HepG2 (cell line): ENCODE measurements around the gene RSL1D1. TPM values are rescaled to one million over a fixed set of nuclear protein-coding genes. Genes with fewer than 3 reads are reported as not detected.

Experiments used
- ATAC-seq: fragments of 200-7000 bp; cut with Tn5 transposase; 3 replicates; pipeline ENCODE4 v1.9.1; 2020; ENCODE audit warnings: mild to moderate bottlenecking, moderate library complexity
- BruUV-seq: library from RNA; stranded (reverse); fragments of 400-500 nt; replicated peaks from 2 replicates; lab custom pipeline; 2021; lab: Mats Ljungman, UMichigan
- CTCF ChIA-PET: fragments of 300-600 bp; formaldehyde crosslinking; extraction: SDS; loops from one replicate; lab custom pipeline; 2021; ENCODE audit warnings: low total read pairs, inconsistent platforms, low intra/inter-chr PET ratio; lab: Yijun Ruan, JAX
- POLR2A ChIA-PET: fragments of 350-600 bp; sonication (Branson Sonifier 250); formaldehyde crosslinking; loops from one replicate; lab custom pipeline; 2020; ENCODE audit warnings: antibody characterized with exemption, inconsistent platforms; lab: Yijun Ruan, JAX
- DNase-seq: peaks from one replicate; pipeline ENCODE4 v3.0.0-alpha.2; 2015; ENCODE audit warnings: low spot score
- FAIRE-seq: peaks from 3 replicates; lab custom pipeline; 2011; peaks lifted over from hg19 to GRCh38; lab: Jason Lieb, UNC
- H2AFZ ChIP-seq: one replicate; pipeline ENCODE4 v1.6.1; 2011; ENCODE audit warnings: low read length, inconsistent platforms
- H3K27ac ChIP-seq: fragments of 300-600 bp; 3 replicates; pipeline ENCODE4 v1.8.0; 2011; ENCODE audit warnings: mixed run types, mild to moderate bottlenecking, mixed read lengths, low read length, inconsistent platforms; ENCODE audit not compliant: insufficient read depth; ENCODE audit errors: extremely low read length
- H3K27me3 ChIP-seq, 2 experiments: fragments of 200-600 bp in 1 of 2; 2 replicates in 1 of 2; 3 replicates in 1 of 2; pipeline versions ENCODE4 v1.6.0 to v1.8.0; 2011; ENCODE audit warnings: low read length in 2 of 2, mild to moderate bottlenecking in 2 of 2, moderate library complexity in 2 of 2, inconsistent platforms in 1 of 2; ENCODE audit not compliant: insufficient read depth in 2 of 2, control insufficient read depth in 1 of 2
- H3K36me3 ChIP-seq, 2 experiments: fragments of 200-600 bp in 1 of 2; replicated peaks in 1 of 2; 2 replicates in 1 of 2; 3 replicates in 1 of 2; pipeline versions ENCODE4 v1.5.1 to v1.8.0; 2011; ENCODE audit warnings: low read length in 2 of 2, inconsistent platforms in 1 of 2; ENCODE audit not compliant: insufficient read depth in 2 of 2, control insufficient read depth in 1 of 2
- H3K4me1 ChIP-seq: 2 replicates; pipeline ENCODE4 v1.5.1; 2012; ENCODE audit warnings: low read length, inconsistent platforms; ENCODE audit not compliant: insufficient read depth
- H3K4me2 ChIP-seq: 2 replicates; pipeline ENCODE4 v1.6.0; 2011; ENCODE audit warnings: low read depth, low read length, inconsistent platforms
- H3K4me3 ChIP-seq, 3 experiments: fragments of 200-600 bp in 1 of 3; sonication (generic), shearing (Covaris generic) in 1 of 3; replicated peaks in 1 of 3; 2 replicates each; pipeline ENCODE4 v1.5.1; 2011 to 2016; ENCODE audit warnings: low read length in 3 of 3, inconsistent platforms in 2 of 3, low read depth in 2 of 3, mild to moderate bottlenecking in 2 of 3, control low read depth in 1 of 3, mixed read lengths in 1 of 3; ENCODE audit not compliant: insufficient read depth in 1 of 3
- H3K79me2 ChIP-seq: one replicate; pipeline ENCODE4 v1.6.1; 2011; ENCODE audit warnings: low read length, inconsistent platforms; ENCODE audit not compliant: insufficient read depth
- H3K9ac ChIP-seq: 2 replicates; pipeline ENCODE4 v1.6.0; 2011; ENCODE audit warnings: mild to moderate bottlenecking, low read depth, low read length, inconsistent platforms; ENCODE audit not compliant: insufficient read depth
- H3K9me3 ChIP-seq: 2 replicates; pipeline ENCODE4 v1.5.1; 2012; ENCODE audit warnings: mild to moderate bottlenecking, low read length
- H4K20me1 ChIP-seq: 2 replicates; pipeline ENCODE4 v1.6.0; 2011; ENCODE audit warnings: inconsistent platforms, mild to moderate bottlenecking, low read length, moderate library complexity; ENCODE audit not compliant: insufficient read depth
- FOSL1 ChIP-seq: sonication (generic); formaldehyde crosslinking; IDR thresholded peaks from 2 replicates; pipeline ENCODE4 v1.9.0; 2021; ENCODE audit warnings: missing genetic modification reagents, borderline replicate concordance
- FOXK1 ChIP-seq: sonication (generic); formaldehyde crosslinking; IDR thresholded peaks from 2 replicates; pipeline ENCODE4 v1.4.0; 2020; ENCODE audit warnings: low read depth, missing genetic modification reagents, borderline replicate concordance
- NCOA5 ChIP-seq: sonication (generic); formaldehyde crosslinking; IDR thresholded peaks from 2 replicates; pipeline ENCODE4 v1.4.0; 2020; ENCODE audit warnings: missing genetic modification reagents
- PHF8 ChIP-seq: sonication (generic); formaldehyde crosslinking; IDR thresholded peaks from 2 replicates; pipeline ENCODE4 v1.5.0; 2020; ENCODE audit warnings: missing genetic modification reagents
- RBM22 ChIP-seq: fragments of 200-400 bp; formaldehyde crosslinking; optimal IDR thresholded peaks from 2 replicates; pipeline ENCODE3; 2017; ENCODE audit warnings: mild to moderate bottlenecking, low read length, moderate library complexity
- ZNF3 ChIP-seq: IDR thresholded peaks from 2 replicates; pipeline ENCODE4 v1.7.0; 2017; ENCODE audit warnings: inconsistent platforms
- ZNF512B ChIP-seq: sonication (generic); formaldehyde crosslinking; IDR thresholded peaks from 2 replicates; pipeline ENCODE4 v1.5.1; 2020; ENCODE audit warnings: missing genetic modification reagents, mild to moderate bottlenecking, borderline replicate concordance
- ZNF710 ChIP-seq: sonication (generic); formaldehyde crosslinking; IDR thresholded peaks from 2 replicates; pipeline ENCODE4 v1.5.0; 2020; ENCODE audit warnings: mild to moderate bottlenecking, missing genetic modification reagents, borderline replicate concordance
- WGBS: methylation state at CpG from one replicate; pipeline ENCODE4 v1.1.6; 2017; ENCODE audit warnings: low lambda C conversion rate; 5-methylcytosine and 5-hydroxymethylcytosine counted together
- in situ Hi-C: cut with HindIII; loops from 2 replicates; pipeline ENCODE4 v1.10.0; 2017; ENCODE audit warnings: low pct_unique_long_range_greater_than_20kb; ENCODE audit not compliant: extremely low pct_ligation_motif_present
- intact Hi-C: fragments of 100-400 bp; cut with micrococcal nuclease; formaldehyde crosslinking; loops from one replicate; pipeline ENCODE4 v1.10.0; 2022; ENCODE audit not compliant: unreplicated experiment
- polyA plus RNA-seq, 8 experiments: library from polyadenylated mRNA; depleted of rRNA in 3 of 8; stranded (reverse) in 7 of 8; unstranded in 1 of 8; fragments of >200 nt; fragmentation: Illumina TruSeq in 4 of 8; extraction: Trizol in 4 of 8; gene quantifications; 2 replicates each; pipeline versions ENCODE4 v1.2.1 to v1.2.3, GENCODE V29; 2011 to 2016; ENCODE audit warnings: low read depth in 4 of 8, missing spikeins in 1 of 8, mixed read lengths in 1 of 8; ENCODE audit not compliant: insufficient read depth in 1 of 8
- total RNA-seq, 5 experiments: library from RNA; depleted of rRNA; stranded (reverse); fragments of >200 nt; fragmentation: Illumina TruSeq; extraction: Trizol; gene quantifications; 2 replicates each; pipeline ENCODE4 v1.2.3, GENCODE V29; 2016; ENCODE audit warnings: low read depth in 1 of 5

The RSL1D1 gene
- total and polyA plus RNA-seq, 2 of the 13 experiments (the other 11 are each of a cell fraction or from before 2014, with no cell fraction given) = 187 to 343 TPM

GRCh38 chr16:11876306-11876705, 25.0 kb upstream of the RSL1D1 start:
- Histone ChIP-seq H3K36me3 (peaks cover 27 to 83% of the 10 kb centered on the region in 2 experiments), H4K20me1 (no peaks in the 10 kb centered on the region), H3K27ac (no peak overlapping the region), H3K27me3 (no peaks in the 10 kb centered on the region), H3K4me3 (no peak overlapping the region), H3K4me1 (peaks cover 7% of the 10 kb centered on the region), H3K4me2 (no peak overlapping the region), H3K79me2 (peaks cover 3% of the 10 kb centered on the region), H2AFZ (no peak overlapping the region), H3K9me3 (no peaks in the 10 kb centered on the region), H3K9ac (no peak overlapping the region)
- in situ Hi-C loops (no loop called here), intact Hi-C loops (no loop called here)
- 97% methylated on average over 12 of the region's 12 CpGs for WGBS
- no peak for ATAC-seq
- FAIRE-seq = no peak
- TF ChIP-seq ZNF512B (CRISPR knock-in tag) (no peak), NCOA5 (CRISPR knock-in tag) (no peak), ZNF710 (no peak), RBM22 (peak; percentile 38), ZNF3 (CRISPR knock-in tag) (no peak), PHF8 (CRISPR knock-in tag) (no peak), FOXK1 (CRISPR knock-in tag) (no peak), FOSL1 (CRISPR knock-in tag) (no peak)
- CTCF ChIA-PET = no interaction called here
- POLR2A ChIA-PET = interaction anchor here (0.6 to 0.8 kb wide), 2 partner anchors 9 to 39 kb away, joined by 3 read pairs; partner anchors contain the start of gene GSPT1
- no TSS peak for BruUV-seq
- no peak for DNase-seq
